Fibroblast of mammary gland (primary cell): ENCODE measurements around the gene FAM13B.

Experiments used
- DNase-seq: peaks from one replicate; pipeline ENCODE4 v3.0.0-alpha.2; 2010; ENCODE audit warnings: low read depth
- H3K4me3 ChIP-seq: 2 replicates; pipeline ENCODE4 v1.5.1; 2011; ENCODE audit warnings: low read depth, mild to moderate bottlenecking, low read length, moderate library complexity; ENCODE audit not compliant: control insufficient read depth
- CTCF ChIP-seq: conservative IDR thresholded peaks from 2 replicates; pipeline ENCODE4 v1.5.1; 2011; ENCODE audit warnings: low read depth, low read length, inconsistent platforms; ENCODE audit not compliant: control insufficient read depth, insufficient read depth

Gene FAM13B

DNA sequence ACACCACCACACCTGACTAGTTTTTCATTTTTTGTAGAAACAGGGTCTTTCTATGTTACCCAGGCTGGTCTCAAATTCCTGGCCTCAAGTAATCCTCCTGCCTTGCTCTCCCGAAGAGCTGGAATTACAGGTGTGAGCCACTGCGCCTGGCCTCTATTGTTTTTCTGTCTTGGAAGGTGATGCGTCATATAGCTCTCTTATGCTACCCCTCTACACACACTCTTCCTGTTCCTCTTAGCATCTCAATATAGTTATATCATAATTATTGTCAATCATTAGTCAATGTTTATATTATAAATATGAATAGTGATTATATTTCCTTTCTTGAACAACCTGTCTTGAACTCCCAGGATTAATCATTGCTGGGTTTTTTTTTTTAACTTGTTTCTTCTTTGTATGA lies 136.3 kb downstream of the FAM13B start:
- no peak for DNase-seq
- no peak overlapping the region for H3K4me3 ChIP-seq
- no peak for TF ChIP-seq CTCF

GRCh38 chr5:137894586-137894985 lies 138.3 kb downstream of the FAM13B start:
- H3K4me3 ChIP-seq = no peak overlapping the region
- no peak for TF ChIP-seq CTCF
- no peak for DNase-seq

DNA sequence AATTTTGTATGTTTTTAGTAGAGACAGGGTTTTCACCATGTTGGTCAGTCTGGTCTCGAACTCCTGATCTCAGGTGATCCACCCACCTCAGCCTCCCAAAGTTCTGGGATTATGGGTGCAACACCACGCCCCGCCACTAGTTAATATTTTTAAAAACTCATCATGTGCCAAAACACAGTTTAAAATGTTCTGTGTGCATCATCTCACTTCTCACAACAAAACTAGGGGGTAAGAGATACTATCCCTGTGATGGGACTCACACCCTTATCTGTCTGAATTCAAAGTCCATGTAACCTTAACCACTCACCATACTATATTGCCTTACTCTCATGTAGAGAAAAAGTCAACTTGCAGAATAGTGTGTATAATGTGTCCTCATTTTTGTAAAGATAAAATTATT lies 141.0 kb downstream of the FAM13B start:
- DNase-seq = no peak
- peak; percentile 7 for TF ChIP-seq CTCF
- no peak overlapping the region for H3K4me3 ChIP-seq

GRCh38 chr5:137890845-137891244 lies 142.0 kb downstream of the FAM13B start:
- TF ChIP-seq CTCF = no peak
- no peak for DNase-seq
- H3K4me3 ChIP-seq = no peak overlapping the region

DNA sequence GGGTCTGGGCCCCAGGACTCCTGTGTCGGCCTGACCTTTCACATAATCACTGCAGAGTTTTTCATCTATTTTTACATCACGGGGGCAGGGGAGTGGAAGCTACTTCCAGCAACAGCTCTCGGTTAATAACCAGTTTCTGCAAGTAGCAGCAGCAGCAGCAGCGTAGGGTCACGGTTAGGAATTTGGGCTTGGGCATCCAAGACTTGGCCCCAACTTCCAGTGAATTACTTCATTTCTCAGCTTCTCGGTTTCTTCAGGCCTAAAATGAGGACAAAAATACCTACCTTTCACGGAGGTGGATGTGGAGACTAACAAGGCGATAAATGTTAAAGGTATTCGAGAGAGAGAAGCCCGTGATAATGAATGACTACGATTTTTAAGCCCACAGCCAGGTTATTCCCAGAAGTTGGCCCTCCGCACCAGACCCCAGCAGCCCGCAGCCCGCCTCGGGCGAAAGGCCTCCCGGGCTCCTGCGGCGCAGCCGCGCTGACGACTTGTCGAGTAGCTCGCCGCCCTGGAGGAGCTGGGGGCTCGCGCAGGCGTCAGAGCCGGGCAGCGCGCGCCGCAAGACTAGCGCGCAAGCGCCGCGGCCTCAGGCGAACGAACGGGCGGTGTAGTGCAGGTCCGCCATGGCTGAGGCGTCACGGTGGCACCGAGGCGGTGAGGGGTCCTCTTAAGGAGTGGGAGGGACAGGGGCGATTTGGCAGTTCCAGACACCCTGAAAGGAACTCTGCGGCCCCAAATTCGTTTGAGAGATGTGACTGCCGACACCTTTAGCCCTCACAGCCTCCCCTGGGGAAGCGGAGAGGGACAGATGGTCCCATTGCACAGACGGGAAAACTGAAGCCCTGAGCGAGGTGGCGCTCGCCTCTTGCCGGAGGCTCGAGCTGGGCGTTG lies 143.8 kb downstream of the FAM13B start, which contains the start of gene PKD2L2:
TSS of gene PKD2L2 (plus strand) at position 595 of the 897 bp plus-strand sequence. CDS start at position 630, 35 bp downstream.
- peak; percentile 86 for DNase-seq
- no peak for TF ChIP-seq CTCF
- peak within 1 kb of the TSS; percentile 63 for H3K4me3 ChIP-seq

GRCh38 chr5:137888466-137888862 lies 144.4 kb downstream of the FAM13B start:
- peak; percentile 5 for DNase-seq
- no peak for TF ChIP-seq CTCF
- H3K4me3 ChIP-seq = peak overlapping the region; percentile 63
